SK-MEL-5 (cell line): Measurements from ENCODE around the gene CCDC88C. TPM values are rescaled to one million over a fixed set of nuclear protein-coding genes. Genes with fewer than 3 reads are reported as not detected.
"Not testable (repeated sequence)": the region's sequence is repeated elsewhere in the genome, so short reads cannot be mapped to it uniquely, and the experiment has no call there.

Source experiments
- DNase-seq: peaks from one replicate; pipeline ENCODE4 v3.0.0-alpha.2; 2016; ENCODE audit warnings: low read depth, low spot score
- in situ Hi-C: cut with HindIII; loops from 2 replicates; pipeline ENCODE4 v1.10.0; 2016; ENCODE audit warnings: low sequenced_read_pairs, high pct_unique_total_duplicates, low pct_unique_long_range_greater_than_20kb
- total RNA-seq: library from RNA; depleted of rRNA; stranded (reverse); fragments of >200 nt; shearing (Covaris generic); gene quantifications from 2 replicates; pipeline ENCODE4 v1.2.3, GENCODE V29; 2014

CCDC88C gene
- total RNA-seq, 1 experiment from 2014 or later = 6.4 TPM

DNA sequence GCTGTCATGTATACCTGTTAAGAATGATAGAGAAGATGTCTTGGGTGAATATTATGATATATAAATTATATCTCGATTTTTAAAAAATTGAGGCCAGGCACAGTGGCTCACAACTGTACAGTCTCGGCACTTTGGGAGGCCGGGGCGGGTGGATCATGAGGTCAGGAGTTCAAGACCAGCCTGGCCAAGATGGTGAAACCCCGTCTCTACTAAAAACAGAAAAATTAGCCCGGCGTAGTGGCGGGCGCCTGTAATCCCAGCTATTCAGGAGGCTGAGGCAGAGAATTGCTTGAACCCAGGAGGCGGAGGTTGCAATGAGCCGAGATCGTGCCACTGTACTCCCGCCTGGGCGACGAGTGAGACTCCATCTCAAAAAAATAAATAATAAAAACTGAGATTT is 151.3 kb downstream of the CCDC88C start:
- in situ Hi-C loops, DNase-seq: not testable (repeated sequence)

DNA sequence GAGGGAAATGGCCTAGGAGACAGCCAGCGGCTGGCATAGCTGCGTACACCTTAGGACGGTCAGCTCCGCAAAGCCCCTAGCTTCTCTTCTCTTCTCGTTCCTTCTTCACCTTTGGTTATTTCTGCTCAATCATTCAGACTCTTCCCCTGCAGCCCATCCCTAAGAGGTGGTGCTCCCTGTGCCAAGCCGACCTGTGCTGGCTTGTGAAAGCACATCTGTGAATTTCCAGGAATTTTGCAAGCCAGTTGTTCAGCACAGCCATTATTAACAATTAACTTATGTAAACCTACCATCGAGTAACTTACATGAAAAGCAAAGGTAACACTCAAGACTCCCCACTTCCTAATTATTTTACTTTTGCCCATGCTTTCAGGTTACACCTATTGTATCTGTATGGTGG is 152.2 kb downstream of the CCDC88C start:
- in situ Hi-C loops = no loop called here
- DNase-seq = no peak

DNA sequence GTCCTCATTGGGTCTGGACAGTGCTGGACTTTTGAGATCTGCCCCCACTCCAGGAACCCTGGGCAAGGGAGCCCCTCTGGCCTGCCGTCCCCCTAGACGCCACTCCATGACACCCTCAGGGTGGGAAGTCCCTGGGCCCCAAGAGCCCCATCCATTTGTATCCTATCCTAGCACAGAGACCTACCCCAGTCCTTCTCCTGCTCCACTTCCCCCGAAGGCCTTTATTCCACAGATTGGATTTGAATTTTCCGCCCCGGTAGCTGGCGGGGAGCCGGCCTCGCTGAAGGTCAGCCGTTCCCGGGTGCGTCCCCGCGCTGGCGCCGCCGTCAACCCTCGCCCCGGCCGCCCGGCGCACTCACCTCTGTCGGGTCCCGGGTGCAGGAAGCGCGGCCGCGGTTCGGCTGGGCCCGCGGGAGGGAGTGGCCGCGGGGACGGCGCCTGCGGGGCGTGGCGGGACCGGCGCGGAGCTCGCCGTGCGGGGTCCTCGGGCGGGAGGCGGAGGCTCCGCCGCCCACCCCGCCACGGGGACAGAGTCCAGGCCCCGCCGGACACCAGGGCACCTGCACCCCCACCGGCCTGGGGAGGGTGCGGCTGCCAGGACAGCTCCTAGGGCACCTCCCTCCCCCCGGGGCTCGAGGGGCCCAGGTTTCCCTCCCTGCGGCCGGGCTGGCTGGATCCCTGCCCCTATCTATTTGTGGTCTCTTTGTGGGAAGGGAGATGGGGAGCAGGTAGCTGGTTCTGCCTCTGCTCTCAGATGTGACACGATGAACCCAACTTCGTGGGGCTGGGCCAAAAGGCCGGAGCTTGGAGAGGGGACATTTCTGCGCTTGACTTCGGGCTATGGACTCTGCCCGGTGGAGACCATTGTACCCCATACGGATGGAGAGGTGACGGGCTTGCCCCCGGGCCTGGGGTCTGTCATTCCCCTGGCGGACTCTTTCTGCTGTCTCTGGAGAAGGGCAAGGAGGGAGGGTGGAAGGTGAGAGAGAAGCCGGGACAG is 153.2 kb downstream of the CCDC88C start:
- DNase-seq = no peak
- in situ Hi-C loops = no loop called here

DNA sequence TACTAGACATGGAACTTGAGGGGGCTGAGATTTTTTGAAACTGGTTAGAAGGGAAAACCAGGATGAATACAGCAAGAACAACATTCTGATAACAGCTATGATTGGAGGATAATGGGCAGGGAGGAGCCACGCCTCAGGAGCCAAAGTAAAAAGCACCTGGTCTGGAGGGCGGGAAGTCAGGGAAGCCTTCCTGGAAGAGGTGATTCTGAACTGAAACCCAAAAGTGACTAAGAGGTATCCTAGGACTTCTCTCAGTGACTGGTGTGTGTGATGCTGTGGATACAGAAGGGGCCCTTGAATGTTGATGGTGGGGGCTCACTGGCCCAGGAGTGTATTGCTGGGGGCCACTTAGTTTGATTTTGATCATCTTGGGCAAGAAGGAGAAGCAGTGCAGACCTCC is 154.3 kb downstream of the CCDC88C start:
- in situ Hi-C loops = no loop called here
- no peak for DNase-seq

DNA sequence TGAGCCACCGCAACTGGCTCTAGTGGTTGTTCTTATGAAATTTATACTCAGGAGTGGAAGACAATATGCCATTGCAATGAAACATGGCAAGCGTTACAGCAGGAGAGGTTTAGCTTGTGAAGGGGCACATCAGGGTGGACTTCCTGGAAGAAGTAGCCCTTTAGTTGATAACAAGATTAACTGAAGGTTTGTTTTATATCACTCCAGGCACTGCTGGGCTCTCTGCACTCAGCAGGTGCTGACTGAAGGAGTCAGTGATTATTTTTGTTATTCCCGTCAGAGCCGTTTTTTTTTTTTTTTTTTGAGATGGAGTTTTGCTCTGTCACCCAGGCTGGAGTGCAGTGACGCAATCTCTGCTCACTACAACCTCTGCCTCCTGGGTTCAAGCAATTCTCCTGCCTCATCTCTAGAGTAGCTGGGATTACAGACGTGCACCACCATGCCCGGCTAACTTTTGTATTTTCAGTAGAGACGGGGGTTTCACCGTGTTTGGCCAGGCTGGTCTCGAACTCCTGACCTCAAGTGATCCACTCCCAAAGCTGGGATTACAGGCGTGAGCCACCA is 155.6 kb downstream of the CCDC88C start:
- in situ Hi-C loops = no loop called here

DNA sequence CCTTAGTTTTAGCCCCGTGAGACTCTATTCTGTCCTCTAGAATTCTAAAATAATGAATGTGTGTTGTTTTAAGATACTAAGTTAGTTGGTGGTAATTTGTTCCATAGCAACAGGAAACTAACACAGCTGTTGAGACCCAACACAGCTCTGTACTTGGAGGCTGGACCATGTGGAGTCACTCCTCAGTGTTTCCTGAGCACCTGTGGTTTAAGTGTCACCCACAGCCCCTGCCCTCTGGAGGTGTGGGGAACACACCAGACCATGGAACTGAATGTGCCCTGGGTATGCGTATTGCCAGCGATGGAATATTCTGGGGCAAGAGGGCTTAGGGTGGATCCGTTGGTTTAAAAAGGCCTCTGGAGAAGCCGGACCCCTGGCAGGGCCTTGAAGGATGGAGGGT is 156.5 kb downstream of the CCDC88C start:
- no peak for DNase-seq
- in situ Hi-C loops = no loop called here

More for the DNA sequence above, 155.6 kb downstream of the CCDC88C start:
- DNase-seq = no peak

DNA sequence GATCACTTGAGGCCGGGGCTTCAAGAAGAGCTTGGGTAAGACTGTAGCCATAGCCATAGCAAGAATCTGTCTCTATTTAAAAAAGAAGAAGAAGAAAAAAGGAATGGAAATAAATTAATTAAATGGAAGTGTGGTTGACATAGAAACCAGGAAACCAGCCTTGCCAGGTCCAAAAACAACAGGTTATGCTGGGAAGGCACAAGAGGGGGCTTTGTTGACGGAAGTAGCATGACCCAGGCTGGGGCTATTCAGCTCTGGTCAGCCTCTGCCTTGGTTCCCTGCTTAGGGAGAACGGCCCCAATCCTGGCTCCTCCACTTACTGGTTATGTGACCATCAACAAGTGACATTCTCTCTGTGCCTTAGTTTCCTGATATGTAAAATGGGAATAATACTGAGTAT is 158.7 kb downstream of the CCDC88C start:
- in situ Hi-C loops = no loop called here

DNA sequence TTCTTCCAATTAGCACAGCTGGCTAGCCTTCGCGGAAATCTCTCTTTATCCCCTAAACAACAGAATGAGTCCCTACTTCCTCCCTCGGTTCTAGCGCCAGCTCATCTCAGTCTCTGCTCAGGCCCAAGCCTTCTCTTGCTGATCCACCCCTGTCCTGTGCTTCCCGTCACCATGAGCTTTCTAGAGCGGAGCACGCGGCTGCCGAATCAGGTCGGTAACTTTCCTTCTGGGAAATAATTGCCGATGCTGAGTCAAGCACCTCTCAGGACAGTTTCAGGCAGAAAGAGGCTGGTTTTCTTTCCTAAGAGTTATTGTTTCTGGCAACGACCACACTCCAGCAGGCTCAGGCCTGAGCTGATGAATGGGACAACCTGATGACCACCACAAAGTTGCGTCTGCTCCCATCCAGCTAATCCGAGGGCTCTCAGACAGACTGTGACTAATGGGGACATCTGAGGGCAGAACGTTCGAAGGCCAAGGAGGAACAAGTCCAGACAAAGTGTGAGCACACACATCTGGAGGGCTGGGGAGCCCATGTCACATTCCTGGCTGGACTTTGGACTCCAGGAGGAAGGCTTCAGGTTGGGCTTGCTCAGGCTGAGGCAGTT is 159.5 kb downstream of the CCDC88C start:
- no peak for DNase-seq
- in situ Hi-C loops = no loop called here

More for the DNA sequence above, 158.7 kb downstream of the CCDC88C start:
- DNase-seq = no peak

DNA sequence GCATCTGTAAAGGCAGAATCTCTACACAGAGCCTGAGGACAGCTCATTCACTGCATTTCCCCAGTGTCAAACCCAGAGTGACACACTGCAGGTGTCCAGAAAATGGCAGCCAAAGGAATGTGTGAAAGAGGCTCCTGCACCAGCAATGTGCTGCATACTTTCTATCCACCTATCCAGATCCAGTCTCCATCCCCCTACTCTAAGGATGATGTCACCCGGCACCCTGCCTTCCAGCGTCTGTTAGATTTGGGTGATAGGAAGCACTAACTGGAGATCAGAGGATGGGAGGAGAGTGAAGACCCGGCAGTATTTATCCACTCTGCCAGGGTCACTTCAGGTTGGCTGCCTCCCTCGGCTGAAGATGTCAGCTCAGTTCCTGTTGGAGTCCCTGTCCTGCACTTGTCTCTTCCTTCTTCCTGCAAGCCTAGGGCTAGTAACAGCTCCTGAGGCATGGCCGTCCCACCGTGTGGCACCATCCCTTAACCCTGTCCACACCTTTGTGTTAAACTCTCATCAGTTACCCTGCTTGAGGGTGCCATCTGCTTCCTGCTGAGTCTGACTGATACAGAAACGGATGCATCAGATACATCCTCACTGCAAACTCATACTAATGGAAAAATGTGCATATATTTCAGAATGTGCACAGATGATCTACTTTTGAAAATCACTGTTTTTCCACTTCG is 160.2 kb downstream of the CCDC88C start:
- DNase-seq = no peak
- in situ Hi-C loops = no loop called here

DNA sequence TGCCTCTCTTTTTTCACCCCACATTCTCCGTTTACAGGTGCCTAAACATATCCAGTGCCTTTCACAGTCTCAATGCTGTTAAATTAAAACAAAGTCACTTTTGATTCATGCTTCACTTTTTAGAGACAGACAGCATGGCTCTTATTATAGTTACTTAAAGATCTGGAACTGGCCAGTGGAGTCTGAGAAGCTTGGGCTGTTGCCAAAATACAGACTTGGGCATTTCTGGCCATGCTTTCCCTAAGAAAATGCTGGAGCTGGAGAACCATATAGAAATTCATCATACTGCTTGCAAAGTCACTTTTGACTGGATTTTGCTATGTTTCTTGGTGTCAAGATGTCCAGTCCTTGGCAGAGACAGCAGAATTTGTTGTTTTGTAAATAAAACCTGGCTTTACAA is 161.0 kb downstream of the CCDC88C start:
- DNase-seq = no peak
- in situ Hi-C loops = no loop called here

DNA sequence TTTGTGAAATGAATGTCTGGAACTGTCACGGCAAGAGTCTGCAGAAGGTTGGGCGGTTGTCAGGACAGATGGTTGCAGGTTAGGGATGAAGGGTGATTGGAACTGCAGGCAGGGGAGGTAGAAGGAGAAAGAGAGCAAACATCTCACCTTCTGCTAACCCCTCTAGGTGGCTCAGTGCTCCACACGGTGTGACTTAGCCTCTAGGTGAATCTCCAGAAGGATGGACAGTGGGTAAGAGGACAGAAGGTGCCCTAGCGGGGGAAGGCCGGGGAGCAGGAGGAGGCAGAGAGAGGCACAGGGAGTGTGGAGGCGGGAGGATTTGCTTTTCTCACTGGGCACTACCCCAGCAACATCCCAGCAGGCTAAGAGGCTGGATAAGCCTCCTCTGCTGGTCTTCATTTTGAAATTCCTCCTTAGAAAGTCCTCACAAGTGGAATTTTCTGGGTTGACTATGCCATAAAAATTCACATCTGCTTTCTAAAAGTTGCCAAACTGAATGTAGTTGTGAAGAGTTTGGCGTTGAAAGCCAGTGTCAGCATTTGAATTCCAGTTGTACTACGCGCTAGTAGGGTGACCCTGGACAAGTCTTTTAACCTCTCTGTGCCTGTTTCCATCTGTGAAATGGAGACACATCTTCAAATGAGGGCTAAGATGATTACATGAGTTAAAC is 162.5 kb downstream of the CCDC88C start:
- in situ Hi-C loops = no loop called here
- no peak for DNase-seq

DNA sequence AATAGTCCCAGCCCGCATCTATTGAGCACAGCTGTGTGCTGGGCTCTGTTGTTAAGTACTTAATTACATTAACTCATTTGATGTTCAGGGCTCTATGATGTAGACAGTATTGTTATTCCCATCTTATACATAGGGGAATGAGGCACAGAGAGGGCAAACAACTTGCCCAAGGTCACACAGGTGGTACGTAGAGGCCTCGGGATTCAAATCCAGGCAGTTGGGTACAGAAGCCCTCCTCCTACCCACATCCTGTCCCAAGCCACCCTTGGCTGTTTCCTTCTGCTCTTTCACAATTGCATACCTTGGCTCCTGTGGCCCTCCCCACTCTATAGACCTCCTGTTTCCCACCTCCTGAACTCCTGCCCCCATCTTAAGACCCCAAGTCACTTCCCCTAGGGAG is 163.2 kb downstream of the CCDC88C start:
- in situ Hi-C loops = no loop called here
- DNase-seq = no peak

DNA sequence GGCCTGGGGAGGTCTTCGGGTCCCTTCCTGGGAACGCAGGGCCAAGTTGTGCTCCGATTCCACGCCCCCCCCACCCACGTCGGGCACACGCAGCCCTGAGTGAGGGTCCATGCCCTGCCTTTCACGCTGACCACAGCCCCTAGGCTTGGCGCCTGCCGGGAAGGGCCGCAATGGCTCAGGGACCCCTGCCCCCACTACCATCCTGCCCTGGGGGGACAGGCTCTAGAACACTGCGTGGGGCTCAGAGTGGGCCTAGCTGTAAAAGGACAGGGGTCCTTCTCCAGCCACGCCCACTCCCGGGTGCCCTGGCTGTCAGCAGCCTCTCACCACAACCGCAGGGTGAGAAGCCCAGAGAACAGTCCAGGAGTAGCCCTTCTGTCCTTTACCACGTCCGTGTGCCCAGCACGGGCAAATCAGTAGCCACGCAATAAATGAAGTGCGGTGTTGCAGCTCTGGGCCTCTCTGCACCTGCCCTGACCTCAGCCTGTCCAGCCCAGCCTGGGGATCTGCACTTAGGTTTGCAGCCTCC is 163.8 kb downstream of the CCDC88C start:
- DNase-seq = no peak
- in situ Hi-C loops = no loop called here

DNA sequence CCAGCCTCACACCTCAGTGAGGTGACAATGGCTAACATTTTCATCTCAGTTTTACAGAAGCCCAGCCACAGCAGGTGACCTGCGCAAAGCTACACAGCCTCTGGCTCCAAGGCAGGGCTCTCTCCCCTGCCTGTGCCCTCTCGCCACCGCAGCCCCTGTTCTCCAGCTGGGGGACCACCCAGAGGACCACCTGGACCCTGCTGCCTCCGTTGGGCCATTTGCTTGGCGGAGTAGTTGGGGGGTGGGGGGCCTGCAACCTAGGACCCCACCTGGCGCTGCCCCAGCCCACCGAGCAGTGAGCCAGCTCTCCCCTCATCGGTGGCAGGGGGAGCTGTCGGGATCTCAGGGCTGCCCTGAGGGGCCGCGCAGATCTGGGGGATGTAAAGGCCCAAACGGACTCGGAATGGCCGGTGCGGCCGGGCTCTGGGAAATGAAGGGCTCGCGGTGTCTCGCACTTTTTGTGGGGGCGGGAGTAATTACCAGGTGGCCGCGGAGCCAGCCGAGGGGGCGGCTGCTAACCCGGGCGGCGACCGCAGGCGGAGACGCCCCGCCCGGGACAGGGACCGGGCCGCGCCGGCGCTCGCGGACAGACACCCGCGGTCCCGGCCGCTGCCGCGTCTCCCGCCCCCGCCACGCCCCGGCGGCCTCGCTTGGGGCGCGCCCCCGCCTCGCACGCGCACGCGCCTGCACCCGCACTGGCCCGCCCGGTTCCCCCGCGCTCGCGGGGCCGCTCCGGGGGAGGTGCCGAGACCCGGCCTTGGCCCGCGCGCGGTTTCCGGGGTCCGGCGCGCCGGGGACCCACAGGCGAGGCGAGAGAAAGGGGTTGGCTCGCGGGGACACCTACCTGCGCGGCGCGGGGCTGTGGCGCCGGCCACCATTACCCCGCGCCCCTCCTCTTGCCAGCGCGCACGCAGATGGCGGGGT is 164.5 kb downstream of the CCDC88C start:
- in situ Hi-C loops = no loop called here
- no peak for DNase-seq

DNA sequence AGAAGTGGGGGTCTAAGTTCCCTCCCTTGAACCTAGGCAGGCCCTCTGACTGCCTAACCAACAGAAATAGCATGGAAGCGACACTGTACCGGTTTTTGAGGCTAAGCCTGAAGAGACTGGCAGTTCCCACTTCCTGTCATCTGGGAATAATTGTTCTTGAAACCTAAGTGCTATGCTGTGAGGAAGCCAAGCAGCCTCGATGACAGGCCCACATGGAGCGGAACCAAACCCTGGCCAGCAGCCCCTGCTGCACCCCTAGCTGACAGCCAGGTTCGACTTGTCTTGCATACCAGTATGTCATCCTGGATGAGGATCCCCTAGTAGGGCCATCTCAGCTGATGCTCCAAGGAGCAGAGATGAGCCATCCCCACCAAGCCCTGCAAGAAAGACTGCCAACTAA is 166.7 kb downstream of the CCDC88C start:
- no peak for DNase-seq
- in situ Hi-C loops = no loop called here

DNA sequence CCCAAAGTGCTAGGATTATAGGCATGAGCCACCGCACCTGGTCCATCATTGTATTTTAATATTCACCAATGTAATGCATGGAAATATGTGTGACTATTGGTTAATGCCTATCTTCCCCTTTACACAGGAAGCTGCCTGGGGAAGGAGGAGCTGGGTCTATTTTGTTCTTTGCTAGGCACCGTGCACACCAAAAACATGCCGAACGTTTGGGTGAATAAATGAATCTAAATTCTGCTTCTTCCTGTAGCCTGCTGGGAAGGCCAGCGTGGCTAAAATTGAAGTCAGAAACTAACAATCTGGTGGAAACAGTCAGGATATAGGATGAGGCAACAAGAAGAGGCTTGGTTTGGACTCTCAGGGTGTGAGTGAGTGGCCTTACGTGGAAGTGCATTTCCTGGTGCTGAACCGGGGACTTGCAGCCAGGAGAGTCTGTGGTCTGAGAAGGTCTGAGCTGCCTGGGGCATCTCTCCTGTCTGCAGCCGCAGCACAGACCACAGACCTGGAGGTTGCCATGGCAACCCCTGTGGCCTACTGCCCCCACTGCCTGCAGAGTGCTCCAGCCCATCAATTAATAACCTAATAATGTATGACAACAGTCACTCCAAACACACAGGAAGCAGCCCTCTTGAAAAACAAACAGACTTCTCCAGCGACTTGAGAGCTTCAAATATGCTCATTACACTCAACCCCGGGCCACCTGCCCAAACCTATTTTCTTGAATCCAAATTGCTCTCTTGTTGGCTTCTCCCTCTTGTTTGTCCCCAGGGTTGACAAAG is 167.6 kb downstream of the CCDC88C start:
- DNase-seq = no peak
- in situ Hi-C loops = no loop called here
